ENCODE results near the gene STXBP4. TPM values are rescaled to one million over a fixed set of nuclear protein-coding genes. Genes with fewer than 3 reads are reported as not detected.

Gene STXBP4
- total RNA-seq, 2 experiments from 2014 or later = 7.6 to 7.9 TPM

DNA sequence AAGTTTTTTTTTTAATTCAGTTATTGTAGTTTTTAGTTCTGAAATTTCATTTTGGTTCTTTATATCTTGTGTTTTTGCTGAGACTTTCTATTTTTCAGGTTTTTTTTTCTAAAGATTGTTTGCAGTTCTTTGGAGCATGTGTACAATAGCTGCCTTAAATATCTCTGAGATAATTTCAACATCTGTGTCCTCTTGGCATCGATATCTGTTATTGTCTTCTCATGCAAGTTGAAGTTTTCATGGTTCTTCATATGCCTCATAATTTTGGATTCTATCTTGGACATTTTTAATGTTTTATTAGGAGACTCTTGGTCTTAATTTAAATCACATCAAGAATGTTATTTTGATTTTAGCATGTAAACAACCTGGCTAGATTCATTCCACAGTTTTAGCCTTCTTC lies 22.9 kb upstream of the STXBP4 start:
- DNase-seq (no peak), ATAC-seq (no peak)
- ChIA-PET POLR2A (no interaction called here), CTCF (no interaction called here)
- Mint-ChIP-seq H3K9me3 (ENCODE audit: insufficient read depth) (no peaks in the 10 kb centered on the region), H3K36me3 (ENCODE audit: low read depth) (no peaks in the 10 kb centered on the region), H3K27ac (no peak overlapping the region), H3K4me1 (ENCODE audit: low read depth) (peaks cover 26% of the 10 kb centered on the region), H3K27me3 (ENCODE audit: low read depth) (peaks cover 4% of the 10 kb centered on the region), H3K4me3 (no peak overlapping the region)

DNA sequence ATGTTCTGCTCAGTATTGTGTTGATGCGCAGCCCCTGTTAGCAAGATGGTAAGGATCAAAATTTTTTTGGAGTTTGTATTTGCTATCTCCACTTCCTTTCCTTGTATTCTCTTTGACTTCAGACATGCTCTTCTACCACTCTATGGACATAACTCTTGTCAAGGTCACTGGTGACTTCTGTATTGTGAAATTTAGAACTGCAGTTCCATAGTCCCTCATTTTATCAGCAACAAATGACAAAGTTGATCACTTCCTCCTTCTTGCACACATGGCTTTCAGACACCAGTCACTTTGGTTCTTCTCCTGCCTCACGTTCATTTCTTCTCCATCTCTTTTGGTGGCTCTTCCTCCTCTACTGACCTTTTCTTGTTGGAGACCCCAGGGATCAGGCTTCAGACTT lies 21.2 kb upstream of the STXBP4 start:
- DNase-seq = no peak
- CTCF ChIA-PET = no interaction called here
- POLR2A ChIA-PET = no interaction called here
- Mint-ChIP-seq H3K27ac (no peak overlapping the region), H3K27me3 (ENCODE audit: low read depth) (peaks cover 4% of the 10 kb centered on the region), H3K36me3 (ENCODE audit: low read depth) (no peaks in the 10 kb centered on the region), H3K9me3 (ENCODE audit: insufficient read depth) (no peaks in the 10 kb centered on the region), H3K4me3 (no peak overlapping the region), H3K4me1 (ENCODE audit: low read depth) (peaks cover 26% of the 10 kb centered on the region)
- no peak for ATAC-seq

DNA sequence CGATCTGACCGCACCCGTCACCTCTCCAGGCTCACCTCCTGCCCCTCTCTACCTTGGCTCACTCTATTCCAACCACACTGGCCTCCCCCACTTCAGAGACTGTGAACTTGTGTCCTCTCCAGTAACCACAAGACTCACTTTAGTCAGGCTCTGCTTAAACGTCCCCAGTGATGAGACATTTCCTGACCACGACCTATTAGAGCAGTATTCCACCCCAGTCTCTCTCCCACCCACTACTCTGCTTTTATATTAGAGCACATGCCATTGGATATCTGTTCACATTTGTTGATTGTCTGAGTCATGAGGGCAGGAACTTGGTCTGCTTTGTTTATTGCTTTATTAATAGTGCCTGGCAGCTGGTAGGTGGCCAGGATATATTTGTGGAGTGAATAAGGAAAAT lies 20.2 kb upstream of the STXBP4 start:
- DNase-seq (no peak), ATAC-seq (no peak)
- Mint-ChIP-seq H3K4me3 (no peak overlapping the region), H3K27me3 (ENCODE audit: low read depth) (peaks cover 4% of the 10 kb centered on the region), H3K36me3 (ENCODE audit: low read depth) (no peaks in the 10 kb centered on the region), H3K4me1 (ENCODE audit: low read depth) (peaks cover 26% of the 10 kb centered on the region), H3K27ac (no peak overlapping the region), H3K9me3 (ENCODE audit: insufficient read depth) (no peaks in the 10 kb centered on the region)
- CTCF ChIA-PET = no interaction called here
- POLR2A ChIA-PET = no interaction called here

DNA sequence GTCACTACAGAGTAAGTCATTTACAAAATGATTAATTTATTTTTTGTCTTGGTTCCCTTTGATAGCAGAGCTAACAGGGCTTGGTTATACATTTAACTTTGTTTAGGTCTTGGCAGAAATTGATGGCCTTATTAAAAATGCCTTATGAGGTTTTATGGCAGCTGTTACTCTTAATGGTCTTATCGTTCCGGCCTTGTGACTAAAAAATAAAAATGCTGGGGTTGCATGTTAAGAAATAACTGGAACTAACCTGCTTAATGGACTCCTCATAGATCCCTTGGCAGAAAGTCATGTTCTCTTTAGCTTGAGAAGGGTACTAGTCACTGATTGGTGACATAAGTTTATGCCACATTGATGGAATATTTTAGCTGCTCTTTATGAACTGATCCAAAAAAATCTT lies 18.4 kb upstream of the STXBP4 start:
- H3K9me3 Mint-ChIP-seq (ENCODE audit: insufficient read depth) = no peaks in the 10 kb centered on the region
- DNase-seq = no peak
- POLR2A ChIA-PET = no interaction called here
- peaks cover 20% of the 10 kb centered on the region for H3K4me1 Mint-ChIP-seq (ENCODE audit: low read depth)
- CTCF ChIA-PET = no interaction called here
- ATAC-seq = no peak
- no peak overlapping the region for H3K27ac Mint-ChIP-seq
- H3K27me3 Mint-ChIP-seq (ENCODE audit: low read depth) = peaks cover 4% of the 10 kb centered on the region
- H3K36me3 Mint-ChIP-seq (ENCODE audit: low read depth) = no peaks in the 10 kb centered on the region
- no peak overlapping the region for H3K4me3 Mint-ChIP-seq

DNA sequence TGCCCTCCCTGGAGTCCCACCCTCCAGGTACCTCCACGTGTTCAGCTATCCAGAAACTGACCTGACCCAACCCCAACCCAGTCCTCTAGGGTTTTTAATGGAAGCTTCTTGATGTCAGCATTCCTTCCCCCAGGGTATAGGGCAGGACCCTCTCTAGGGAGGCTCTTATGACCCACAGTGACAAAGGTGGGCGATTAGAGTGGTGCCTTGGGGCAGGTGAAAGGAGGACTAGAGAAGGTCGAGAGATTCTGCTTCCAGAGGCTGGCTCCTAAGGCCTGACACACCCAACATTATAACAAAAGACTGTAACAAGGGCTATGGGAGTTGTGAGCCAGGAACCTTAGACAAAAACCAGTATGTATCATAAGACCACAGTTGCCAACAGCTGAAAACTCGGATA lies 17.3 kb upstream of the STXBP4 start:
- DNase-seq = no peak
- Mint-ChIP-seq H3K4me3 (no peak overlapping the region), H3K4me1 (ENCODE audit: low read depth) (peaks cover 8% of the 10 kb centered on the region)

DNA sequence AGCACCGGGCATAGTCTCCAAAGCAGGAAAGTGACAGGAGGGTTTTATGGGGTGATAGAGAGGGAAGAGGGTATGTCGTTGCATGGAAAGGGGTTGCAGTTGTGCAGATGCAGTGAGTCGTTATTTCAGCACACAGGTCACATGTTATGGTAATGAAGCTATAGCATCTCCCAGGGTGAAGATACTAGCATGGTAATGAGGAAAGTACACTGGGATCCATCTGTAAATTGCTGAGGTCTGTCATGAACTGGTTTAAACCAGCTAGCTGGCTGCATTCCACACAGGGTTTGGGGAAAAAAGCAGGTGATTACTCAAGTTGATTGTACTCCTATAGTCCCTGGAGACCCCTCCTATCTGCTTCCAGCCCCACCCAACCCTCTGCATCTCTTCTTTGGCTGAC lies 11.8 kb upstream of the STXBP4 start:
- no peak overlapping the region for H3K27ac Mint-ChIP-seq
- POLR2A ChIA-PET = no interaction called here
- no peak for ATAC-seq
- H3K9me3 Mint-ChIP-seq (ENCODE audit: insufficient read depth) = no peaks in the 10 kb centered on the region
- H3K36me3 Mint-ChIP-seq (ENCODE audit: low read depth) = peaks cover 19% of the 10 kb centered on the region
- no peaks in the 10 kb centered on the region for H3K4me1 Mint-ChIP-seq (ENCODE audit: low read depth)
- CTCF ChIA-PET = no interaction called here
- no peak overlapping the region for H3K4me3 Mint-ChIP-seq
- DNase-seq = no peak
- H3K27me3 Mint-ChIP-seq (ENCODE audit: low read depth) = no peaks in the 10 kb centered on the region

More for the DNA sequence above, 17.3 kb upstream of the STXBP4 start:
- Mint-ChIP-seq H3K9me3 (ENCODE audit: insufficient read depth) (no peaks in the 10 kb centered on the region), H3K27me3 (ENCODE audit: low read depth) (peaks cover 4% of the 10 kb centered on the region), H3K27ac (no peak overlapping the region), H3K36me3 (ENCODE audit: low read depth) (no peaks in the 10 kb centered on the region)
- ATAC-seq = no peak
- ChIA-PET CTCF (no interaction called here), POLR2A (no interaction called here)

DNA sequence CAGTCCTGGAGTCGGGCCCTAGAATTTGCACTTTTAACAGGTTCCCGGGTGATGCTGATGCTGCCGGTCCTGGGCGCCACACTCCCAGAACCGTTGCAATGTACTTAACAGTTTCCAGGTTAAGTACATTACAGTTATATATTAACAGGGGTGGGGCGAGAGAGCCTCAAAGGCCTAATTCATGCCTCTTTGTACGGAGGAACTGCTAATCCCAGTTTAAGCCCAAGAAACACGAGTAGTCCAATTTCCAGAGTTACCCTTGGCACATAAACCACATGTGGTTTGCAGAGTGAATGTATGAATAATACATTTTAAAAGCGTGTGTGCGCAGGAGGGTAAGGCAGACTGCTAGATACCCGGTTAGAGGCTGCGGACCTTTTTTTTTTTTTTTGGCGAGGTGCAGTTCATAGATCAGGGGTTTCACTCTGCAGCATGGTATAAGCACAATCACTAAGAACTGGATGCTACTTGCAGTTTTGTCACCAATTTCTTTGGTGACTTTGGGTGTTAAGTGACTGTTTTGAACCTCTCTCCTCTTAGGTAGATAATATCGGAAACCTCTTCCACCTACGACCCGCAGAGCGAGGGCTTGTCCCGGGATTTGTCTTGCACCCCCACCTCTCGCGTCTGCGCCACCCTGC lies 824 bp upstream of the STXBP4 start:
- Mint-ChIP-seq H3K36me3 (ENCODE audit: low read depth) (peaks cover 14% of the 10 kb centered on the region), H3K4me1 (ENCODE audit: low read depth) (peaks cover 26% of the 10 kb centered on the region), H3K9me3 (ENCODE audit: insufficient read depth) (no peaks in the 10 kb centered on the region), H3K27me3 (ENCODE audit: low read depth) (no peaks in the 10 kb centered on the region), H3K27ac (no peak overlapping the region), H3K4me3 (no peak overlapping the region)
- ATAC-seq (peak; percentile 31), DNase-seq (peak; percentile 62)
- ChIA-PET CTCF (no interaction called here), POLR2A (interaction anchor here (1.2 kb wide), 1 partner anchor 454 kb away, joined by 4 read pairs; the partner anchor contains the start of gene MMD)

DNA sequence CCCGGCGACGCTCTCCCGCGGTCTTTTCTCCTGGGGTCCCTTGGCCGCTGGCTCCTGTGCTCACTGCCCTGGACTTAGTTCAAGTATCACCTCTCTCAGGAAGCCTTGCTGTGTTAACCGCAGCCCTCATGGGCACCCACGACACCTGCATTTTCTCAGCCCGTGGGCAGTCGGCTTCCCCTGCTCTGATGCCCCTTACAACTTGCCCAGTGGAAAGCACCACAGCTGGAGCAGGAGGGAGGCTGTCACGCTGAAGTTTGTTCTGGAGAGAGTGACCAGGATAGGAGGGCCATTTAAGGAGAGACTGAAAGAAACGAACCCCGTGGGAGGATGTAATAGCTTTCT lies 395 bp downstream of the STXBP4 start:
- Mint-ChIP-seq H3K4me1 (ENCODE audit: low read depth) (peaks cover 26% of the 10 kb centered on the region), H3K9me3 (ENCODE audit: insufficient read depth) (no peaks in the 10 kb centered on the region), H3K36me3 (ENCODE audit: low read depth) (peaks cover 8% of the 10 kb centered on the region), H3K4me3 (no peak overlapping the region), H3K27ac (no peak overlapping the region), H3K27me3 (ENCODE audit: low read depth) (no peaks in the 10 kb centered on the region)
- ATAC-seq (peak; percentile 46), DNase-seq (peak; percentile 42)
- CTCF ChIA-PET = interaction anchor here (1.6 to 2.7 kb wide), 3 partner anchors 24 to 36 kb away, joined by 4 to 6 read pairs (median 5); no protein-coding TSS in a partner anchor
- POLR2A ChIA-PET = interaction anchor here (1.2 kb wide), 1 partner anchor 452 kb away, joined by 4 read pairs; the partner anchor contains the start of gene MMD

DNA sequence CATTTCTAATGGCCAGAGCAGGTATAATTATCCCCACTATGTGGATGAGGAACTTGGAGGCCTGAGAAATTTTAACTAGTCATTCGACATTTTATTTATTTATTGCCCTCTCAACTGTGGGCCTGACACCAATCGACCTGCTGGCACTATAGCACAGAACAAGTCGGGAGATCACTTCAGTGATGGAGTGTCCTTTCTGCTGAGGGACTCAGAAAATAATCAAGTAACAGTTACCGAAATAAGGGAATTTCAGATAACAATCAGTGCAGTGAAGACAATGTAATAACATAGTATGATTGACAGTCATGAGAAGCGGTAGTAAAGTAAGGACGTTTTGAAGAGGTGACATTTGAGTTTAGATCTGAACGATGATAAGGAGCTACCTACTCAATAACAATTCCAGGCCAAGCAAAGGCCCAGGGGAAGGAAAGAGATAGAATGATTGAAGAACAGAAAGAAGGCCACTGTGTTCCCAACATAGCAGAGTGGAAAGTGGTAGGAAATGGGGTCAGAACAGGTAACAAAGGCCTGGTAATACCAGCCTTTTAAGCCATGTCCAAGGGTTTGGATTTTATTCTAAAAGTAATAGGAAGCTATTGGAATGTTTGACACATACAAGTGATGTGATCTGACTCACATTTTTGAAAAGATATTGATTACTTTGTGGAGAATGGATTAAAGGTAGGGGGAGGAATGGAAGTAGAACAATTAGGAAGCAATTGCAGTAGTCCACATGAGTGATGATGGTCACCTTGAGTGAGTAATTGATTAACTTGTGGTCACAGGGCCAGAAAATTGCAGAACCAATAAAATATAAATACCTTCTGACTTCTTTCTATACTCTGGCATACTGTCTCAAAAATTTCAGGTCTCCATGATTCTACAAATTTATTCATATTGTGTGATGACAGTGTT lies 1.4 kb downstream of the STXBP4 start:
- H3K9me3 Mint-ChIP-seq (ENCODE audit: insufficient read depth) = no peaks in the 10 kb centered on the region
- ATAC-seq (no peak), DNase-seq (no peak)
- POLR2A ChIA-PET = interaction anchor here (0.6 kb wide), 1 partner anchor 67 kb away, joined by 3 read pairs; no protein-coding TSS in a partner anchor
- no peaks in the 10 kb centered on the region for H3K27me3 Mint-ChIP-seq (ENCODE audit: low read depth)
- H3K27ac Mint-ChIP-seq = peak overlapping the region; percentile 13
- H3K4me3 Mint-ChIP-seq = no peak overlapping the region
- CTCF ChIA-PET = interaction anchor here (1.6 to 2.7 kb wide), 3 partner anchors 23 to 35 kb away, joined by 4 to 6 read pairs (median 5); no protein-coding TSS in a partner anchor
- peaks cover 5% of the 10 kb centered on the region for H3K36me3 Mint-ChIP-seq (ENCODE audit: low read depth)
- peaks cover 26% of the 10 kb centered on the region for H3K4me1 Mint-ChIP-seq (ENCODE audit: low read depth)

DNA sequence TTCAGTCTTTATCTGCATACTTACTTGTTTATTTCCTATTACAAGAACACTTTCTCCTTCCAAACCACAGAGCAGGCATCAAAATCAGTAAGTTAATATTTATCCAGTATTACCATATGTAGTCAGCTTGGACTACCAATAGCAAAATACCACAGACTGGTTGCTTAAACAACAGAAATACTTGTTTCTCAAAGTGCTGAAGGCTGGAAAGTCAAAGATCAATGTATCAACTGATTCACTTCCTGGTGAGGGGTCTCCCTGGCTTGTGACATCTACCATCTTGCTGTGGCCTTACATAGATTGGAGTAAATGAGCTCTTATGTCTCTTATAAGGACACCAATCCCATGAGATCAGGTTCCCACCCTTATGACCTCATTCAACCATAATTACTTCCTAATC lies 2.6 kb downstream of the STXBP4 start:
- Mint-ChIP-seq H3K4me1 (ENCODE audit: low read depth) (peaks cover 23% of the 10 kb centered on the region), H3K27me3 (ENCODE audit: low read depth) (no peaks in the 10 kb centered on the region), H3K9me3 (ENCODE audit: insufficient read depth) (no peaks in the 10 kb centered on the region), H3K36me3 (ENCODE audit: low read depth) (no peaks in the 10 kb centered on the region), H3K4me3 (no peak overlapping the region), H3K27ac (no peak overlapping the region)
- POLR2A ChIA-PET = no interaction called here
- DNase-seq (no peak), ATAC-seq (no peak)
- CTCF ChIA-PET = interaction anchor here (0.5 to 1.4 kb wide), 3 partner anchors 10 to 34 kb away, joined by 3 read pairs; no protein-coding TSS in a partner anchor

DNA sequence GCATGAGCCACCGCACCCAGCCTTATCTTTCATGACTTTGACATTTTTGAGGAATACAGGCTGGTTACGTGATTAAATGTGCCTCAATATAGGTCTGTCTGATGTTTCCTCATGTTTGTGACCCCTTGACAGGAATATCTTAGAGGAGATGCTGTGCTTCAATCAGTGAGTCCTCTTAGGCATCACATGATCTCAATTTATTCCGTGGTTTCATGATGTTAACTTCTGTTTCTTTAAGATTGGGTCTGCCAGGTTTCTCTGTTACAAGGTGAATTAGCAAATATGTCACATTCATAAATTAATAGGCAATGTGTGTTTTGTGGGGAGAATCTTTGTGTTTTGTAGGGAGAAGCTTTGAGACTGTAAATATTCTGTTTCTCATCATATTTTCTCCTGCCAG lies 3.3 kb downstream of the STXBP4 start:
- H3K4me1 Mint-ChIP-seq (ENCODE audit: low read depth) = peaks cover 20% of the 10 kb centered on the region
- ChIA-PET CTCF (interaction anchor here (1.4 kb wide), 2 partner anchors 11 to 34 kb away, joined by 3 read pairs; no protein-coding TSS in a partner anchor), POLR2A (no interaction called here)
- ATAC-seq (no peak), DNase-seq (no peak)
- peaks cover 2% of the 10 kb centered on the region for H3K36me3 Mint-ChIP-seq (ENCODE audit: low read depth)
- H3K9me3 Mint-ChIP-seq (ENCODE audit: insufficient read depth) = no peaks in the 10 kb centered on the region
- H3K27ac Mint-ChIP-seq = no peak overlapping the region
- no peak overlapping the region for H3K4me3 Mint-ChIP-seq
- no peaks in the 10 kb centered on the region for H3K27me3 Mint-ChIP-seq (ENCODE audit: low read depth)

All from activated CD8-positive, alpha-beta T cell treated with anti-CD3 and anti-CD28 coated beads, Interleukin-2, amount 10 ng/mL, durations not matched to agents 7 days and 5 days (primary cell).